ENCODE measurements around the gene PARD6A. TPM values are rescaled to one million over a fixed set of nuclear protein-coding genes. Genes with fewer than 3 reads are reported as not detected.

The PARD6A gene
- total RNA-seq, 1 experiment from 2014 or later = 10.8 TPM

DNA sequence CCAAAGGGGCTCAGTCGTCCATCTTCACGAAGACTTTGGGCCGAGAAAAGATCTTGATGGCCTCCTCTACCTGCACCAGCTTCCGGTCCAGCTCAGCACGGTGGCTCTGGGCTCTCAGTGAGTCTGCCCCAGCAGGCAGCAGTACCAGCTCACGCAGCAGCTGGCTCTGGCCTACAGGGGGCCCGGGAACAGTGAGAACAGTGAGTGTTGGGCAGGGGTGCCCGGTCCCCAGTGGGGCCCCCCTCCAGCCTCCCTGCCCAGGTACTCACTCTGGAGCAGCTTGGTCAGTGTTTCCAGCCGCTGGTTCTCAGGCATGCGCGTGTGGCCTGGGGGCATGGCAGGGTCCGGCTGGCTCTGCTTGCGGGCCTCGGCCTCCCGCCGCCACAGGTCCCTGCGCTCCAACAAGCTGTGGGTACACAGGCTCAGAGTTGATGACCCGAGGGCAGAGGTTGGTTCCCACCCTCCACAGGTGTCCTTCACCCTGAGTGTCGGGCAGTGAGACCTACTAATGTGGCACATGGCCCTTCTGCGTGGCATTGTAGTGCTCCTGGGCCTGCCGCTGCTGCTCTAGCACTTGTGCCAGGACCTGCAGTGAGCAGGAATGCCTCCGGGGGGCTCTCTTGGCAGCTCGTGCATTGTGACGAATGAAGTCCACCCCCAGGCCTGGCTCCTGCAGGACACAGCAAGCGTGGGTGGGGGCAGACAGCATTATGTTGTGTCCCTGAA, 2.6 kb downstream of the PARD6A start:
- peaks cover 16 to 35% of the 10 kb centered on the region in 2 experiments for H3K4me1 Mint-ChIP-seq
- H3K18ac ChIP-seq (ENCODE audit: insufficient read length, low read depth, low read length) = no peak overlapping the region
- H3K4me1 ChIP-seq (ENCODE audit: insufficient read depth, low read length) = no peaks in the 10 kb centered on the region
- no peak overlapping the region for H4K91ac ChIP-seq (ENCODE audit: insufficient read length, low read depth, low read length)
- H2BK5ac ChIP-seq (ENCODE audit: insufficient read length, low read length) = no peak overlapping the region
- H3K9ac ChIP-seq (ENCODE audit: extremely low read depth, insufficient read length, low read length) = no peak overlapping the region
- H4K20me1 ChIP-seq (ENCODE audit: control insufficient read depth, insufficient read depth, insufficient read length) = no peaks in the 10 kb centered on the region
- no peaks in the 10 kb centered on the region for H3K79me1 ChIP-seq (ENCODE audit: insufficient read depth, low read depth, low read length, poor library complexity, severe bottlenecking)
- no peak overlapping the region for H4K5ac ChIP-seq (ENCODE audit: insufficient read length, low read depth, low read length)
- no peaks in the 10 kb centered on the region for H3K79me2 ChIP-seq (ENCODE audit: insufficient read depth, low read length)
- no peak overlapping the region for H2BK15ac ChIP-seq (ENCODE audit: low read depth, low read length)
- H4K8ac ChIP-seq (replicated peaks; ENCODE audit: insufficient read length, low read depth, low read length) = no peak overlapping the region
- TF ChIP-seq, protein P1, sequence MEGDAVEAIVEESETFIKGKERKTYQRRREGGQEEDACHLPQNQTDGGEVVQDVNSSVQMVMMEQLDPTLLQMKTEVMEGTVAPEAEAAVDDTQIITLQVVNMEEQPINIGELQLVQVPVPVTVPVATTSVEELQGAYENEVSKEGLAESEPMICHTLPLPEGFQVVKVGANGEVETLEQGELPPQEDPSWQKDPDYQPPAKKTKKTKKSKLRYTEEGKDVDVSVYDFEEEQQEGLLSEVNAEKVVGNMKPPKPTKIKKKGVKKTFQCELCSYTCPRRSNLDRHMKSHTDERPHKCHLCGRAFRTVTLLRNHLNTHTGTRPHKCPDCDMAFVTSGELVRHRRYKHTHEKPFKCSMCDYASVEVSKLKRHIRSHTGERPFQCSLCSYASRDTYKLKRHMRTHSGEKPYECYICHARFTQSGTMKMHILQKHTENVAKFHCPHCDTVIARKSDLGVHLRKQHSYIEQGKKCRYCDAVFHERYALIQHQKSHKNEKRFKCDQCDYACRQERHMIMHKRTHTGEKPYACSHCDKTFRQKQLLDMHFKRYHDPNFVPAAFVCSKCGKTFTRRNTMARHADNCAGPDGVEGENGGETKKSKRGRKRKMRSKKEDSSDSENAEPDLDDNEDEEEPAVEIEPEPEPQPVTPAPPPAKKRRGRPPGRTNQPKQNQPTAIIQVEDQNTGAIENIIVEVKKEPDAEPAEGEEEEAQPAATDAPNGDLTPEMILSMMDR (conservative IDR thresholded peaks at IDR 0.05) = peak; percentile 63
- H2BK120ac ChIP-seq (ENCODE audit: low read depth, low read length, poor library complexity, severe bottlenecking) = no peak overlapping the region
- H3K9me3 ChIP-seq (ENCODE audit: control insufficient read depth, low read depth, low read length) = no peaks in the 10 kb centered on the region
- no peaks in the 10 kb centered on the region for H3K27me3 ChIP-seq (ENCODE audit: insufficient read depth, low read length)
- H3K9me3 Mint-ChIP-seq = no peaks in the 10 kb centered on the region
- no peak overlapping the region for H3K4me2 ChIP-seq (ENCODE audit: insufficient read depth, insufficient read length, low read length)
- H3K27me3 Mint-ChIP-seq (ENCODE audit: low read depth) = peaks cover 4% of the 10 kb centered on the region
- H2AK5ac ChIP-seq (ENCODE audit: insufficient read length, low read length) = no peak overlapping the region
- H3K4me3 Mint-ChIP-seq = peak overlapping the region; percentile 29 to 57; a peak in 3 of 5 replicates
- no peak overlapping the region for H2BK12ac ChIP-seq (ENCODE audit: insufficient read length, low read depth, low read length)
- H3T11ph ChIP-seq (ENCODE audit: low read length) = no peak overlapping the region
- peaks cover 3 to 11% (median 8%) of the 10 kb centered on the region in 3 experiments; a peak in 5 of 7 replicates for H3K36me3 Mint-ChIP-seq (ENCODE audit: insufficient read depth in 1 of 3, low read depth in 3 of 3)
- peak; percentile 79 for DNase-seq
- no peak overlapping the region for H3K23ac ChIP-seq (ENCODE audit: insufficient read length, low read depth, low read length)
- H3K27ac ChIP-seq (ENCODE audit: insufficient read length, low read depth, low read length) = no peak overlapping the region
- H3K27ac Mint-ChIP-seq = peak overlapping the region in 1 of 3 experiments; percentile 64; a peak in 1 of 7 replicates
- no peak overlapping the region for H3K56ac ChIP-seq (ENCODE audit: insufficient read length, low read depth, low read length)
- no peak overlapping the region for H2BK20ac ChIP-seq (ENCODE audit: low read depth, low read length, poor library complexity, severe bottlenecking)
- H3K4ac ChIP-seq (ENCODE audit: low read depth, low read length) = no peak overlapping the region
- no peak overlapping the region for H3K14ac ChIP-seq (ENCODE audit: insufficient read depth, low read length)
- WGBS (ENCODE audit: extremely low coverage, insufficient read length, low lambda C conversion rate) = no CpG with 5 or more reads among the region's 25 CpGs
- no peak overlapping the region for H2AFZ ChIP-seq (ENCODE audit: low read length)
- H3K23me2 ChIP-seq (ENCODE audit: insufficient read length, low read depth, low read length, poor library complexity, severe bottlenecking) = peaks cover 15% of the 10 kb centered on the region
